Right lobe of liver (tissue), 6 donors: ENCODE results near the gene CLRN2. TPM values are rescaled to one million over a fixed set of nuclear protein-coding genes. Genes with fewer than 3 reads are reported as not detected.
"Not testable (repeated sequence)": the region's sequence is repeated elsewhere in the genome, so short reads cannot be mapped to it uniquely, and the experiment has no call there.

Source experiments
- ATAC-seq, 4 donors: fragments of 200-7000 bp; cut with Tn5 transposase; one replicate each; pipeline ENCODE4 v1.9.1; 2020; ENCODE audit warnings: mild to moderate bottlenecking in 4 of 4, moderate library complexity in 4 of 4
- DNase-seq, 3 donors: peaks; one replicate each; pipeline ENCODE4 v3.0.0-alpha.2; 2020
- H3K27ac ChIP-seq, 3 donors: fragments of 200-600 bp; one replicate each; pipeline ENCODE4 v1.8.0; 2022
- H3K27me3 ChIP-seq, 2 donors: fragments of 200-600 bp; one replicate each; pipeline ENCODE4 v1.8.0; 2022
- H3K36me3 ChIP-seq, 4 donors: fragments of 200-600 bp; sonication (generic) in 1 of 4; one replicate each; pipeline versions ENCODE4 v1.5.1 to v1.8.0; 2017 to 2022; ENCODE audit warnings: control low read depth in 1 of 4
- H3K4me1 ChIP-seq, 4 donors: fragments of 200-600 bp; sonication (generic) in 1 of 4; one replicate each; pipeline versions ENCODE4 v1.5.1 to v1.8.0; 2017 to 2022; ENCODE audit warnings: control low read depth in 1 of 4
- H3K4me3 ChIP-seq, 3 donors: fragments of 200-600 bp; one replicate each; pipeline ENCODE4 v1.8.0; 2022
- H3K9me3 ChIP-seq, 4 donors: fragments of 200-600 bp; sonication (generic) in 1 of 4; one replicate each; pipeline versions ENCODE4 v1.5.1 to v1.8.0; 2017 to 2022; ENCODE audit warnings: control low read depth in 1 of 4
- POLR2A ChIP-seq: fragments of 450-650 bp; IDR thresholded peaks from one replicate; pipeline ENCODE4 v1.6.1; 2017; ENCODE audit warnings: antibody characterized with exemption, mild to moderate bottlenecking
- WGBS: methylation state at CpG from one replicate; pipeline ENCODE4 v1.1.6; 2018; ENCODE audit warnings: low coverage, low lambda C conversion rate; ENCODE audit not compliant: insufficient coverage; ENCODE audit errors: missing lambda C conversion rate; 5-methylcytosine and 5-hydroxymethylcytosine counted together
- intact Hi-C, 2 donors: fragments of 100-400 bp; cut with DNase I; formaldehyde crosslinking; loops; one replicate each; pipeline versions ENCODE4 v1.11.2 to v1.14.1; 2022
- total RNA-seq, 6 experiments: library from RNA; depleted of rRNA in 2 of 6; stranded (reverse); fragments of >200 nt in 2 of 6; fragmentation: NEBNext Ultra II Directional in 3 of 6; extraction: Animal tissue kit (Norgen Biotek cat#: 25700) in 3 of 6; gene quantifications; one replicate each; pipeline versions ENCODE4 v1.1.0 to v1.2.4, GENCODE V29; 2016 to 2023
- TF ChIP-seq, protein P1 (sequence below), 4 donors: fragments of 200-600 bp in 3 of 4; fragments of 450-650 bp in 1 of 4; IDR thresholded peaks; one replicate each; pipeline versions ENCODE4 v1.5.1 to v1.8.0; 2016 to 2022; ENCODE audit warnings: antibody characterized with exemption in 4 of 4, mild to moderate bottlenecking in 2 of 4
- donor health status: DM: no; HTN: yes; CAD: no.
- donor health status: DM: no; HTN: no; CAD: no.
- donor health status: DM: no; HTN: no; CAD: no.
- donor health status: DM: no; HTN: yes; CAD: no.
- donor health status: DM: no; HTN: yes; CAD: no.

Gene CLRN2
- total RNA-seq, 6 experiments from 2014 or later, result not detected

DNA sequence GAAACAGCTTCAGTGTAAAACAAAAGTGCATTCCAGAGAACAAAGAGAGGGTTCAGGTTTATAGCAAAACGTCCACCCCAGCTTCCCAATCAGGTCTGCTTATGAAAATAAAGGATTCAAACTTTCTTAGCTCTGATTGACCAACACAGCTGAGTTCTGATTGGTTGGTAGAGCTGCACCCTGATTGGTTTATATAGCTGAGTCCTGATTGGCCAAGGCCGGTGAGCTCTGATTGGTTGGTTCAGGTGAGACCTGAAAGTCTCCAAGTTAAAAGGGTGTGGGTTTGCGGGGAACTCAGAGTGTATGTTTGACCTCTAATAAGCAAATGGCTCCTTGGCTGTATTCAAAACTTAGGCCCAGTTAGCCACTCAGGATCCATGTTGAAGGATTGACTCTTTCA is 20.9 kb downstream of the CLRN2 start:
- no peaks in the 10 kb centered on the region for H3K27me3 ChIP-seq
- intact Hi-C loops, result no loop called here
- peaks cover 0 to 2% (median 0%) of the 10 kb centered on the region in 4 donors for H3K9me3 ChIP-seq
- H3K36me3 ChIP-seq, result no peaks in the 10 kb centered on the region
- no peaks in the 10 kb centered on the region for H3K4me1 ChIP-seq
- no peak overlapping the region for H3K4me3 ChIP-seq
- 43% methylated on average over 3 of the region's 3 CpGs for WGBS
- no peak for TF ChIP-seq POLR2A
- DNase-seq (no peak), ATAC-seq (peak in 2 of 4 donors; percentile 68 to 84)
- H3K27ac ChIP-seq, result peak overlapping the region in 1 of 3 donors; percentile 58

- peak in 2 of 4 donors; percentile 16 to 20 for ATAC-seq
- intact Hi-C loops, result not testable (repeated sequence)
Observed at GRCh38 chr4:17537060-17537459, 22.1 kb downstream of the CLRN2 start.

GRCh38 chr4:17544205-17544604 is 29.2 kb downstream of the CLRN2 start:
- H3K27me3 ChIP-seq, result no peaks in the 10 kb centered on the region
- no peak overlapping the region for H3K4me3 ChIP-seq
- intact Hi-C loops, result loop anchor here (10.0 kb wide), 1 partner anchor 91 kb away; no protein-coding TSS in a partner anchor
- no peak overlapping the region for H3K27ac ChIP-seq
- no peaks in the 10 kb centered on the region for H3K4me1 ChIP-seq
- H3K9me3 ChIP-seq, result no peaks in the 10 kb centered on the region
- TF ChIP-seq, protein P1, sequence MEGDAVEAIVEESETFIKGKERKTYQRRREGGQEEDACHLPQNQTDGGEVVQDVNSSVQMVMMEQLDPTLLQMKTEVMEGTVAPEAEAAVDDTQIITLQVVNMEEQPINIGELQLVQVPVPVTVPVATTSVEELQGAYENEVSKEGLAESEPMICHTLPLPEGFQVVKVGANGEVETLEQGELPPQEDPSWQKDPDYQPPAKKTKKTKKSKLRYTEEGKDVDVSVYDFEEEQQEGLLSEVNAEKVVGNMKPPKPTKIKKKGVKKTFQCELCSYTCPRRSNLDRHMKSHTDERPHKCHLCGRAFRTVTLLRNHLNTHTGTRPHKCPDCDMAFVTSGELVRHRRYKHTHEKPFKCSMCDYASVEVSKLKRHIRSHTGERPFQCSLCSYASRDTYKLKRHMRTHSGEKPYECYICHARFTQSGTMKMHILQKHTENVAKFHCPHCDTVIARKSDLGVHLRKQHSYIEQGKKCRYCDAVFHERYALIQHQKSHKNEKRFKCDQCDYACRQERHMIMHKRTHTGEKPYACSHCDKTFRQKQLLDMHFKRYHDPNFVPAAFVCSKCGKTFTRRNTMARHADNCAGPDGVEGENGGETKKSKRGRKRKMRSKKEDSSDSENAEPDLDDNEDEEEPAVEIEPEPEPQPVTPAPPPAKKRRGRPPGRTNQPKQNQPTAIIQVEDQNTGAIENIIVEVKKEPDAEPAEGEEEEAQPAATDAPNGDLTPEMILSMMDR (IDR thresholded peaks at IDR 0.05), result no peak
- no peak for TF ChIP-seq POLR2A
- H3K36me3 ChIP-seq, result no peaks in the 10 kb centered on the region
- WGBS, result 56% methylated on average over 6 of the region's 6 CpGs
- no peak for DNase-seq
- ATAC-seq, result peak in 2 of 4 donors; percentile 10 to 34

More at GRCh38 chr4:17537060-17537459, 22.1 kb downstream of the CLRN2 start:
- not testable (repeated sequence) for DNase-seq, H3K27me3 ChIP-seq, H3K9me3 ChIP-seq, H3K4me1 ChIP-seq, H3K36me3 ChIP-seq, H3K27ac ChIP-seq, H3K4me3 ChIP-seq
- 87% methylated on average over 5 of the region's 6 CpGs for WGBS

- intact Hi-C loops, result loop anchor here (10.0 kb wide), 1 partner anchor 90 kb away; no protein-coding TSS in a partner anchor
- Histone ChIP-seq H3K4me1 (no peaks in the 10 kb centered on the region), H3K36me3 (no peaks in the 10 kb centered on the region), H3K27me3 (no peaks in the 10 kb centered on the region), H3K27ac (no peak overlapping the region), H3K4me3 (no peak overlapping the region), H3K9me3 (no peaks in the 10 kb centered on the region)
- DNase-seq (no peak), ATAC-seq (peak in 1 of 4 donors; percentile 22)
- TF ChIP-seq, protein P1 (IDR thresholded peaks at IDR 0.05), result no peak
- TF ChIP-seq POLR2A, result no peak
- WGBS, result 50% methylated on average over 1 of the region's 3 CpGs
Observed at GRCh38 chr4:17544831-17545234, 29.9 kb downstream of the CLRN2 start.

DNA sequence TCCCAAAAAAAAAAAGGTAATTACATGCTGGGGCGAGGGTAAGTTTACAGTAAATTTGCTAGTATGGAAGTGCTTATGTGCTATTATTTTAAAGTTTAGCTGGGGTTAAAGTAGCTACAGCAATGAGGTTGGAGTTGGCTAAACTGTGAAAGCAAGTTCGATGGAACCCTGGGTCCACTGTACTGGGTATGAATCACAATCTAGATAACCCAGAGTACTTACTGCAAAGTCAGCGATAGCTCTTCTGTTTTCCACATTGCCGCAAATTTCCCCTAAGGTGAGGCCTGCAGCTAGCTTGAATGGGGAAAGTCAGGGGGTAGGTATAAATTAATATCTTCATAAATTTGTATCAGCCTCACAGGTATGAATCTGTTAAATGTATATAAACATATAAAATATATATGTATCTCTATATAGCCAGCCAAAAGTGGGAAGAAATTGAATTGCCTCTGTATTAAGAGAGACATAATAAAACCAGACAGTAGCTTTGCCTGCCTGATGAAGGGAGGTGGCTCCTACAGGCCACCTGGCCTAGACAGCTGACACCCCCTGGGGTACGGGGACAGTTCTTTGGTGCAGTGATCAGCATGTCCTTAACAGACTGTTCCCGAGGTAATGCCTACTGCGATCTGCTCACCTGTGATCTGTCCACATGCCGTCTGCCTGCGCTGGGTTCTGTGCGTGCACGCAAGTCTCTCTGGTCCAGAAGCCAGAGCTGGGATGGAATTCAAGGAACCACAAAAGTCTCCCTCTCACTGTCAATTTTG is 30.6 kb downstream of the CLRN2 start:
- Histone ChIP-seq H3K27me3 (no peaks in the 10 kb centered on the region), H3K4me1 (no peaks in the 10 kb centered on the region), H3K9me3 (no peaks in the 10 kb centered on the region), H3K4me3 (no peak overlapping the region), H3K36me3 (no peaks in the 10 kb centered on the region), H3K27ac (no peak overlapping the region)
- no peak for ATAC-seq
- TF ChIP-seq, protein P1 (IDR thresholded peaks at IDR 0.05), result no peak
- TF ChIP-seq POLR2A, result no peak
- 33% methylated on average over 6 of the region's 11 CpGs for WGBS
- intact Hi-C loops, result loop anchor here (10.0 kb wide), 1 partner anchor 89 kb away; no protein-coding TSS in a partner anchor
- no peak for DNase-seq
